T-helper 1 cell treated with Interleukin-12 subunit alpha and Interleukin-12 subunit beta and Interleukin-4 antibody, amounts not matched to agents 30 ng/mL and 1 ng/mL, for 36 hours (primary cell): ENCODE measurements around the gene ZNF607. TPM values are rescaled to one million over a fixed set of nuclear protein-coding genes. Genes with fewer than 3 reads are reported as not detected.

Experiments used
- intact Hi-C: fragments of 100-400 bp; cut with micrococcal nuclease; formaldehyde crosslinking; loops from one replicate; pipeline ENCODE4 v1.15.1; 2024
- total RNA-seq: library from RNA; stranded (reverse); gene quantifications from 2 replicates; pipeline ENCODE4 v1.2.3, GENCODE V29; 2022

The ZNF607 gene
- total RNA-seq, 1 donor from 2014 or later = 2.2 TPM

- intact Hi-C loops = loop anchor here (1.0 to 10.0 kb wide), 16 partner anchors 38 to 1527 kb away; partner anchors contain the start of genes SIPA1L3, WDR87, ZNF146 and ZNF260
Measured at GRCh38 chr19:37654629-37655300, 64.8 kb downstream of the ZNF607 start.

- intact Hi-C loops = loop anchor here (2.0 to 10.0 kb wide), 7 partner anchors 39 to 1439 kb away; partner anchors contain the start of genes ZNF146, ZNF529, ZNF565 and ZNF566
Measured at GRCh38 chr19:37654118-37654517, 65.4 kb downstream of the ZNF607 start.

Other genes starting within 250 kb of the ZNF607 start
- gene ZNF793, start 212.8 kb downstream of the ZNF607 start, total RNA-seq = 0.88 and 1.4 TPM in 2 replicates
- gene ZNF571, start 125.0 kb downstream of the ZNF607 start, total RNA-seq = 0.59 and 1.2 TPM in 2 replicates
- 0.44 and 0.93 TPM in 2 replicates for gene ZNF540, start 124.9 kb downstream of the ZNF607 start, total RNA-seq
- gene ZFP30, start 64.3 kb downstream of the ZNF607 start, total RNA-seq = 9.6 and 11.6 TPM in 2 replicates
- 6.3 and 9.2 TPM in 2 replicates for gene ZNF573, start 59.8 kb upstream of the ZNF607 start, total RNA-seq
- gene WDR87, start 186.8 kb upstream of the ZNF607 start, total RNA-seq = not detected in 2 replicates
- gene SIPA1L3, start 187.4 kb upstream of the ZNF607 start, total RNA-seq = 15.7 and 16.5 TPM in 2 replicates